GM19324 (cell line): ENCODE data around the gene LOXL1.

Experiments
- ATAC-seq: cut with Tn5 transposase; IDR thresholded peaks from one replicate; pipeline ENCODE4 v1.9.1; 2021; ENCODE audit warnings: mild to moderate bottlenecking, moderate library complexity; ENCODE audit not compliant: unreplicated experiment, low FRiP score

The LOXL1 gene

DNA sequence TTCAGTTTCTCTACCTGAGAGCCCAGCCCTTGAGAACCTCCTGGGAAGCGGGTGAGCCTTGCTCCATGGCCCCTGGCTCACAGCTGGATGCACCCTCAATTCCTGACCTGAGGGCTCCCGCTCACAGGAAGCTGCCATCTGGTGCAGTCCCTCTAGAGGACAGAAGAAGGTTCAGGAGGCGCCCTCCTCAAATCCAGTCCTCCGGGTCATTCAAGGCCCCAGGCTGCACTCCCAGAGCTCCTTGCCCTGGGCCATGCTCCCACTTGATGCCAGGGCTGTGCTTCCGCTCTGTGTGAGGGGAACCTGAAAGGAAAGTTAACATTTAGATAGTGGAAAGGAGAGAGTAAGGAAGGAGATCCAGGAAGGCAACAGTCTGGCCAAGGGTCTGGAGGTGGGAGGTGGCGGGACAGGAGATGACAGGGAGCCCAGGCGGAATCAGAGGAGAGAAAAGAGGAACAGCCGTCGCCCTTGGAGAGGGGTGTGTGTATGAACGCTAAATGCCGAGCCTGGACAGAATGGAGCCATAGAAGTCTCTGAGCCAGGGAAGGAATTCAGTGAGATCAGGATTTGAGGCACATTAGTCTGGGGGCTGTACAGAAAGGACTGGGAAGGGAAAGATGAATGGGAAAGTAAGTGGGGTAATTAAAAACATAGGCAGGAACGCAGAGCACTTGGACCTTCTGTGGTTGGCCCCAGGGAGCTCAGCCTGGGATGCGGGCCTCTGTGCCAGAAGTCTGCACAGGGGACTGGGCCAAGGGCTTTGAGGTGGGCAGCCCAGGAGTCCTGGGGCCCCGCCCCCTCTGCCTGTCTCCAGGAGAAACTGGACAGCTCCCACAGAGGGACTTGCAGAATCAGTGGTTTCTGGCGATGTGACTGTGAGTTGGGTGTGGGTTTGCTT, 26.8 kb upstream of the LOXL1 start:
- no peak for ATAC-seq

DNA sequence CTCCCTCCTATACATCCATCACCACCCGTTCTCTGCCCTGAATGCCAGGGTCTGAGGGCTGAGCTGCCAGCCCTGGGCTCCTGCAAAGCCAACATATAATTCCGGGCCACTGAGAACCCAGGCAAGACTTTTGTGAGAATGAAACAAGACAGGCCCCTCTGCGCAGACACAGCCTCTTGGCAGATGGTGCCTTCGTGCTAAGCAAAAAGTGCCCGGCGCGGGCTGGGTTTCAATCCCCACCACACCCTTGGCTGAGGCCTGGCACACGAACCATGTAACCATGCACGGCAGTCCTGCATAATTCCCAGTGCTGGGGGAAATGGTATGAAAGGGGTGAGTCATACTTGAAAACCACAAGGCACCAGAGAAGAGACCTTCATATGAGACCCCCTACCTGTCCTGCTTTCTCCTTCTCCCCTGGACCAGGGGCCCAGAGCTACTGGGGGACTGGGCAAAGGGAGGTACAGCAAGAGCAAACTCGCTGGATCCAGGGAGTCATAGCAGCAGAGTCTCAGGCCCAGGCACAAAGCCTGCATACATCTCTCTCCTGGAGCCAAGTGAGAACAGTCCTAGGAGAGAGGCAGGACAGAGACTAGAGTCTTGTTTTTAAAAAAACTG, 26.1 kb upstream of the LOXL1 start:
- ATAC-seq = no peak

GRCh38 chr15:73901126-73901810, 25.0 kb upstream of the LOXL1 start:
- ATAC-seq = no peak

DNA sequence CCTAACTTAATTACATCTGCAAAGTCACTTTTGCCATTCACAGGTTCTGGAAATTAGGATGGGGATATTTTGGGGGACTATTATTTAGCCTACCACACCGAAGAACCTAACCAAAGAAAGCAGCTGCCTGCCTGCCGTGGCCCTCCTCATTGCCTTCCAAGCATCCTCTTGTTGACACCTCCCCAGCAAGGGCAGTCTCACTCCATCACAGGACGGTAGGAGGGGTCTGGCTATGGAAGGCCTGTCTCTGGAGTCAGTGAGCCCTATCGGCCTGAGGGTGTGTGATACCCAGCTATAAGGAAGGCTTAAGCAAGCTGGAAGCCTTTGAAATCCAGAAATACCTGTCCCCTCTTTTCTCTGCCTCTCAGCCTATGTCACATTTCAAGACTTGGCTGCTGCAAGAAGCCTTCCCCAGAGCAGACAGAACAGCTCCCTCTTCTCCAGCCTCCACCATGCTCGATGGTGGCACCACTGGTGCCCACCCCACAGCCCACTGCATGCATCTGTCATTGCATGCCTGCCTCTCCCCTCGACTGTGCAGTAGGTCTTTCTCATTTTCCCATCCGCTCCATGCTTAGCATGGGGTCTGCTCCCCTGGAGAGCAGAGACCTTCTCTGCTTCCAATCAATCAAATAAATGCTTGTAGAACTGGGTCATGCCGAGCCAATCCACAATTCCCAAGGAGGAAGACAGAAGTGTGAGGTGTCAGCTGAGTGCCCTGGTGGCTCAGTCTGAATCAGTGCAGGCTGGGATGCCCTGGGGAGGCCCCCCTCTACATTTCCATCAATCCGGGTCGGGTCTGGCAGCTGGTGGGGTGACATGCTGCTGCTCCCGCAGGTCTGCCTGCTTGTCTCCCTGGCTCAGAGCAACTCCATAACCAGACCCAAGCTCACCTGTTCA, 23.9 kb upstream of the LOXL1 start:
- no peak for ATAC-seq

DNA sequence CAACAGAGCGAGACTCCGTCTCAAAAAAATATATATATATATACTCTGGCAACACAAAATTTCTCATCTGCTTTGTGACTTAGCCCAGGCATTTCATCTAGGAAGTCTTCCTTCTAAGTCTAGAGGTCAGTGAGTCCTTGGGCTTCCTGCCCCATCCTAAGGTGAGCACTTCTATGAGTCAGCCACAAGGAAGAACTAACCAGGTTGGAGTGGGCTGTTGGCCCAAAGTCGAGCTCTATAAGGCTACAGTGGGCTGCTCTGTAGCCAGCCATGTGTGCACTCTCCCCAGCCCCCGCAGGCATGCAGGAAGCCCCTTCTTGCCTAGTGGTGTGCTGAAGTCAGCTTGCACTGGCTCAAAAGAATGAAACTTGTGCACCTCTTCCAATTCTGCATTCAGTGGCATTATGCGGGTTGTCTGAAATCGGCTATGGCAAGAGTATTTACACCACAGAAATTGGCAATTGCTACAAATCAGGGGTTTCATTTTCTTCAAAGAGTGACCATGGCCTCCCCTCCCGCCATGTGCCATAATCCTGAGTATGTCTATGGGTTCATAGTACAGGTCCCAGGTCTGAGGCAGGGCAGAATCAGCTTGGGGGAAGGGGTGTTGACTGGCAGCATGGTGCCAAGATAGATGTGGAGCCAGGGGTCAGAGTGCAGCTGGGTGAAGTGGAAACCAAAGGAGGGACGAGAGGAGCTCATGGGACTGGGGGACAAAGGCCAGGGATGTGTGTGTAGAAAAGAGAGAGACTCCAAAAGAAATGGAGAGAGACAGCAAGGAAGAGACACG, 22.0 kb upstream of the LOXL1 start:
- no peak for ATAC-seq

DNA sequence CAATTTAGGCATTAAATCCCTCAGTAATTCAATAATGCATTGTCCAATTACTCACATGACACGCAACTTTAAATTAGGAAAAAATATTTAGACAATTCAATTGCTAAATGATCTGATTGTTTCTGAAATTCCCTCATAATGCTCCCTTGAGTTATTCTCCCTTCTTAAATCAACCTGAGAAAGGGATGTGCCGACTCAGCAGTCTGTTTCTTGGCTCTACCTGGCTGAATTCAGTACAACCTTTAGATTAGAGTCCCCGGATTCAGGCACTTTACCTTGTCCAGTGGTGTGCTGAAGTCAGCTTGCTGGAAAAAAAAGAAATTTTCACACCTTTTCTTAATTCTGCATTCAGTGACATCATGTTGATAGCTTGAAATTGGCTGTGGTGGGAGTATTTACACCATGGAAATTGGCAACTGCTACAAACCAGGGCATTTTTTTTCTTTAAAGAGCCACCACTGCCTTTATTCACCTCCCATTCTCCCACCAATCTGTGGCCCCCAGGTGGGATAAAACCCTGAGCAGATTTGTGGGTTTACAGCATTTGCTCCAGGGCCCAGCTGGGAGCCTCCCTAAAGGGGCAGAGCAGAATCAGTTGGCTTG, 20.9 kb upstream of the LOXL1 start:
- no peak for ATAC-seq

- no peak for ATAC-seq
Observed at GRCh38 chr15:73906346-73907034, 19.8 kb upstream of the LOXL1 start.

- no peak for ATAC-seq
Observed at GRCh38 chr15:73907035-73907408, 19.2 kb upstream of the LOXL1 start.

GRCh38 chr15:73908030-73908821, 18.0 kb upstream of the LOXL1 start:
- peak; percentile 60 for ATAC-seq

GRCh38 chr15:73908822-73909122, 17.5 kb upstream of the LOXL1 start:
- ATAC-seq = no peak

GRCh38 chr15:73909651-73910050, 16.6 kb upstream of the LOXL1 start:
- no peak for ATAC-seq

GRCh38 chr15:73910522-73911303, 15.5 kb upstream of the LOXL1 start:
- no peak for ATAC-seq

DNA sequence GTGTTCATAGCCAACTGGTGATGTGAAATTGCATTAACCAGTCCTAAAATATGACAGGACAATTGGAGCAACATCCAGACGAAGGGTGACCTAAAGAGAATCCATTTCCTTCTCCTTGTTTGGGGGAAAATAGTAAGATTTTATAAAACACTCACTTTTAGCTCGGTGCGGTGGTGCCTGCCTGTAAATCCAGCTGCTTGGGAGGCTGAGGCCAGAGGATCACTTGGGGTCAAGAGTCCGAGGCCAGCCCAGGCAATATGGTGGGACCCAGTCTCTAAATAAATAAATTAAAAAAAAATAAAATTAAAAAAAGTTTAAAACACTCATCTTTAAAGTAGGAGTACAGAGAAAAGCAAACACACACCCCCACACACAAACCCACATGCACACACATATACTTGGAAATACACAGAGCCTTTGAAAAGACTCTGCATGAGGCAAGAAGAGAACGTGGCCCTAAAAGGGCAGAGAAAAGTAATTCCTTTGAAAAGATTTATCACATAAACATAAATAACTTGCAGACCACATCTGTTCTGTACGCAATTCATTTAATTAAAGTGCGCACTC, 14.1 kb upstream of the LOXL1 start:
- ATAC-seq = no peak

- ATAC-seq = no peak
Observed at GRCh38 chr15:73914145-73914544, 12.1 kb upstream of the LOXL1 start.

DNA sequence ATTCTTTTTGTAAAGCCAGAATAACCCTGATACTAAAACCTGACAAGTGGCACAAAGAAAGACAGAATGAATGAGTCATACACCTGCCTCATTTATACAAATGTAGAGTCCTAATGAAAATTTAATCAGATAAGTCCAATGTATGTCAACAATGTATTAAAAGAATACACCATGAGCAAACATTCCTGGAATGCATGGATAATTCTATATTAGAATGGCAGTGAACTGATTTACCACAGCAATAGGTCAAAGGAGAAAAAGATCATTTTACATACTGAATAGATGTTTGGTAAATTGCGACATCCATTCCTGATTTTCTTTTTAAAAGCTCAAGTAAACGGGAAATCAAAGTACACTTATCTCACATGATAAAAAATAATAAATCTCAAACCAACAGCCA, 11.2 kb upstream of the LOXL1 start:
- ATAC-seq = no peak

GRCh38 chr15:73918784-73919183, 7.5 kb upstream of the LOXL1 start:
- no peak for ATAC-seq

DNA sequence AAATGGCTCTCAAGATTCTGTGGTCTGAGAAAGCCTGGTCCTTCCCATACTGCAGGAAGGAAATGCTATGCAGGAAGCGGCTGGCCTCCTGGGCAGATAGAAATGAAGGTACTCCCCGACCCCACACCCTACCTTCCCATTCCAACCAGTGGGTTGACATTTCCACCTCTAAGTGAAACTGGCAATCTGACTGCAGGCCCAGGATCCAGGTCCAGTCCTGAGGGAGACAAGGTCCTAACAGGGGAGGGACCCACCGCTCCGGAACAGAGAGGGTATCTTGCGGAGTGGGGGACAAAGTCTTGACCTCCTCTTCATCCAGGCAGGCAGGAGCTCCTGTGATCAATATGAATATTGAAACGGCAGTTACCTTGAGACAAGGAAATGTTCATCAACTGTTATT, 6.6 kb upstream of the LOXL1 start:
- no peak for ATAC-seq
